Psoas muscle (tissue), 8 donors: ENCODE results near the gene KANK4. TPM values are rescaled to one million over a fixed set of nuclear protein-coding genes. Genes with fewer than 3 reads are reported as not detected.

Experiments
- ATAC-seq, 4 donors: fragments of 200-7000 bp; cut with Tn5 transposase; one replicate each; pipeline ENCODE4 v1.9.1; 2020; ENCODE audit warnings: moderate library complexity in 3 of 4, mild to moderate bottlenecking in 2 of 4
- DNase-seq, 2 donors: peaks; one replicate each; pipeline ENCODE4 v3.0.0-alpha.2; 2020
- H3K27ac ChIP-seq: fragments of 200-600 bp; one replicate; pipeline ENCODE4 v1.8.0; 2022
- H3K27me3 ChIP-seq, 3 donors: fragments of 200-600 bp in 1 of 3; one replicate each; pipeline versions ENCODE4 v1.6.1 to v1.8.0; 2013 to 2022; ENCODE audit warnings: low read length in 2 of 3, mild to moderate bottlenecking in 2 of 3, moderate library complexity in 1 of 3; ENCODE audit not compliant: insufficient read depth in 3 of 3
- H3K36me3 ChIP-seq, 2 donors: fragments of 200-600 bp in 1 of 2; one replicate each; pipeline versions ENCODE4 v1.6.1 to v1.8.0; 2013 to 2022; ENCODE audit warnings: low read depth in 1 of 2, mild to moderate bottlenecking in 1 of 2, moderate library complexity in 1 of 2; ENCODE audit not compliant: insufficient read depth in 1 of 2
- H3K4me1 ChIP-seq: fragments of 200-600 bp; one replicate; pipeline ENCODE4 v1.8.0; 2022
- H3K4me3 ChIP-seq: fragments of 200-600 bp; one replicate; pipeline ENCODE4 v1.8.0; 2022; ENCODE audit warnings: mild to moderate bottlenecking
- H3K9me3 ChIP-seq: fragments of 200-600 bp; one replicate; pipeline ENCODE4 v1.8.0; 2022
- WGBS, 3 donors: extraction: QIAGEN DNeasy Blood & Tissue Kit; methylation state at CpG; one replicate each; pipeline versions ENCODE4 v1.1.6 to v1.1.7; 2013; 5-methylcytosine and 5-hydroxymethylcytosine counted together
- intact Hi-C, 2 donors: fragments of 100-400 bp; cut with DNase I; formaldehyde crosslinking; loops; one replicate each; pipeline versions ENCODE4 v1.11.0 to v1.14.2; 2022
- polyA plus RNA-seq, 3 donors: library from polyadenylated mRNA; stranded (reverse); fragments of 200-250 nt; gene quantifications; one replicate each; pipeline ENCODE4 v1.2.3, GENCODE V29; 2013
- total RNA-seq, 4 donors: library from RNA; stranded (reverse); fragmentation: NEBNext Ultra II Directional in 2 of 4; extraction: Animal tissue kit (Norgen Biotek cat#: 25700) in 2 of 4; gene quantifications; one replicate each; pipeline versions ENCODE4 v1.2.1 to v1.2.4, GENCODE V29; 2021 to 2023
- TF ChIP-seq, protein P1 (sequence below): fragments of 200-600 bp; IDR thresholded peaks from one replicate; pipeline ENCODE4 v1.8.0; 2022; ENCODE audit warnings: antibody characterized with exemption
- donor health status: healthy with polysubstance abuse.
- donor health status: DM: no; HTN: no; CAD: no; lungs with moderate emphysema.
- donor health status: Bipolar disorder and iron deficiency.
- donor health status: healthy.
- donor health status: DM: yes; HTN: yes; CAD: no.
- donor health status: DM: no; HTN: no; CAD: no.
- donor health status: DM: no; HTN: no; CAD: no.
- donor health status: DM: yes; HTN: yes; CAD: no.

Gene KANK4
- total and polyA plus RNA-seq, 7 donors, result 0.09 to 1.1 (median 0.17) TPM; not detected in 3

DNA sequence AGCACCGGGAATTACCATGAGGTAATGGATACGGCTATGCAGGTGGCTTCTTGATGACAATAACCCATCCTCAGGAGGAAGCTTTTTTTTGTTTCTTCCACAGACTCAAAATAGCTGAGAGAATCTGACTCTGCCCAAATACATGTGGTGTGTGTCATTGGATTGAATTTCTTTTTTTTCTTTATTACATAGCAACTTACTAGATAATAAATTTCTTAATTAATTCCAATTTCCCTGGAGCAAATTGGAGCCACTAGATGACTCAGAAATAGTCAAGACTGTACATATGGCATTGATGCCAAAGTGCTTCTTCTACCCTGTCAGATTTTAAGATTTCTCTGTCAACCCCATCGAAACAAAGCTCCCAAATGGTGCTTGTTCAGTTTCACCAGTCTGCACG is 81.9 kb downstream of the KANK4 start:
- TF ChIP-seq, protein P1, sequence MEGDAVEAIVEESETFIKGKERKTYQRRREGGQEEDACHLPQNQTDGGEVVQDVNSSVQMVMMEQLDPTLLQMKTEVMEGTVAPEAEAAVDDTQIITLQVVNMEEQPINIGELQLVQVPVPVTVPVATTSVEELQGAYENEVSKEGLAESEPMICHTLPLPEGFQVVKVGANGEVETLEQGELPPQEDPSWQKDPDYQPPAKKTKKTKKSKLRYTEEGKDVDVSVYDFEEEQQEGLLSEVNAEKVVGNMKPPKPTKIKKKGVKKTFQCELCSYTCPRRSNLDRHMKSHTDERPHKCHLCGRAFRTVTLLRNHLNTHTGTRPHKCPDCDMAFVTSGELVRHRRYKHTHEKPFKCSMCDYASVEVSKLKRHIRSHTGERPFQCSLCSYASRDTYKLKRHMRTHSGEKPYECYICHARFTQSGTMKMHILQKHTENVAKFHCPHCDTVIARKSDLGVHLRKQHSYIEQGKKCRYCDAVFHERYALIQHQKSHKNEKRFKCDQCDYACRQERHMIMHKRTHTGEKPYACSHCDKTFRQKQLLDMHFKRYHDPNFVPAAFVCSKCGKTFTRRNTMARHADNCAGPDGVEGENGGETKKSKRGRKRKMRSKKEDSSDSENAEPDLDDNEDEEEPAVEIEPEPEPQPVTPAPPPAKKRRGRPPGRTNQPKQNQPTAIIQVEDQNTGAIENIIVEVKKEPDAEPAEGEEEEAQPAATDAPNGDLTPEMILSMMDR, result no peak
- Histone ChIP-seq H3K9me3 (no peaks in the 10 kb centered on the region), H3K4me3 (no peak overlapping the region), H3K27me3 (no peaks in the 10 kb centered on the region), H3K4me1 (no peaks in the 10 kb centered on the region), H3K27ac (no peak overlapping the region), H3K36me3 (no peaks in the 10 kb centered on the region)
- intact Hi-C loops, result no loop called here
- no peak for DNase-seq
- 76 to 80% (median 79%) methylated on average over 4 of the region's 4 CpGs for WGBS, 3 donors
- ATAC-seq, result no peak

DNA sequence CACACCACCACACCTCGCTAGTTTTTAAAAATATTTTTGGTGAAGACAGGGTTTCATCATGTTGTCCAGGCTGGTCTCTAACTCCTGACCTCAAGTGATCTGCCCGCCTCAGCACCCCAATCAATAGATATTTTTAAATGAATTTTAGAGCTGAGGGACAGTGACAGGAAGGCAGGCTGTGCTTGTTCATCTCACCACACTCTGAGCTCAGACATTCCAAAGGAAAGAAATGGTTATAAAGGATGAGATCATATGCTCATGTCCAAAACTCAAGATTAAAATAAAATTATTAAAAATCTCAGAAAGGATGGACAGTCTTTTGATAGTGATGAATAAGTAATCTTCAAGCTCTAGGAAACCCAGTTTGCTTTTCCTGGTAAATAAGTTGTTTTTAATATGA is 83.7 kb downstream of the KANK4 start:
- intact Hi-C loops, result no loop called here
- DNase-seq, result no peak
- Histone ChIP-seq H3K4me3 (no peak overlapping the region), H3K36me3 (no peaks in the 10 kb centered on the region), H3K9me3 (no peaks in the 10 kb centered on the region), H3K27ac (no peak overlapping the region), H3K4me1 (no peaks in the 10 kb centered on the region), H3K27me3 (no peaks in the 10 kb centered on the region)
- 96% methylated on average over 2 of the region's 2 CpGs for WGBS, 3 donors
- TF ChIP-seq, protein P1, result no peak
- no peak for ATAC-seq

DNA sequence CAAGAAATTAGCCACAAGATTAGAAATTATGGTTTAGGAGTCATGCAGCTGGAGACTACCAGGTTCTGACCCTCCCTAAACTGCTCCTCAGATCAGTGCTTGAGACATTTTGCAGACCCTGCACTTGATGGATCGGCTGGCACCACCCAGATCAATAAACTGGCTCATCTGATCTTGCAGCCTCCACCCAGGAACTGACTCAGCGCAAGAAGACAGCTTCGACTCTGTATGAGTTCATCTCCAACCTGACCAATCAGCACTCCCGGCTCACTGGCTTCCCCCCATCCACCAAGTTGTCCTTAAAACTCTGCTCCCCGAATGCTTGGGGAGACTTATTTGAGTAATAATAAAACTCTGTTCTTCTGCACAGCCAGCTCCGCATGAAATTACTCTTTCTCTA is 84.5 kb downstream of the KANK4 start:
- TF ChIP-seq, protein P1, result no peak
- H3K27me3 ChIP-seq, result no peaks in the 10 kb centered on the region
- no peak for ATAC-seq

DNA sequence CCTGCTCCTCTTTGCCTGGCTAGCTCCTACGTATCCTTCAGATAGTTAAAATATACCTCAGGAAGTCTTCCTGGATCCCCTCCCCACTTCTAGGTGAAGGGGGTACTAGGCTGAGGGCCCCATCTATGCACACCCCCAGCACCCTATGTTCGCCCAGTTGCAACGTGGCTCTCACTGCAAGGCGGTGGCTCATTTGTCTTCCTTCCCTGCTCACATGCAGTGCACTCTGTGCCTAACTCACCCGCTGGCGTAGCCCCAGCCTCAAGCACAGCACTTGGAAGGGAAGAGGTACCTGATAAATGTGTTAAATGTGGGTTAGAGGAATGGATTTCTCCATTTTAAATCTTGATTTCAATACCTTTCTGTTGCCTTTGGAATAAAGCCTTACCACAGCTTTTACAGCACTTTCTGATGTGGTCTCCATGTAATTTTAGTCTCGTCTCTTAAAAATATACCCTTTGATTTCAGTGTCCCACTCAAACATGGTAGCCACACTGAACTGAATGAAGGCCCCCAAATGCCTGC is 85.2 kb downstream of the KANK4 start:
- H3K4me1 ChIP-seq, result no peaks in the 10 kb centered on the region
- H3K9me3 ChIP-seq, result no peaks in the 10 kb centered on the region
- no peaks in the 10 kb centered on the region for H3K36me3 ChIP-seq
- TF ChIP-seq, protein P1, result no peak
- H3K27me3 ChIP-seq, result no peaks in the 10 kb centered on the region
- 91 to 94% (median 94%) methylated on average over 7 of the region's 7 CpGs for WGBS, 3 donors
- H3K27ac ChIP-seq, result no peak overlapping the region
- H3K4me3 ChIP-seq, result no peak overlapping the region
- intact Hi-C loops, result no loop called here
- ATAC-seq (no peak), DNase-seq (no peak)

More for the DNA sequence above, 84.5 kb downstream of the KANK4 start:
- no peak for DNase-seq
- Histone ChIP-seq H3K4me1 (no peaks in the 10 kb centered on the region), H3K36me3 (no peaks in the 10 kb centered on the region), H3K27ac (no peak overlapping the region), H3K4me3 (no peak overlapping the region), H3K9me3 (no peaks in the 10 kb centered on the region)
- intact Hi-C loops, result no loop called here
- WGBS, 3 donors, result 80 to 89% (median 83%) methylated on average over 6 of the region's 6 CpGs

DNA sequence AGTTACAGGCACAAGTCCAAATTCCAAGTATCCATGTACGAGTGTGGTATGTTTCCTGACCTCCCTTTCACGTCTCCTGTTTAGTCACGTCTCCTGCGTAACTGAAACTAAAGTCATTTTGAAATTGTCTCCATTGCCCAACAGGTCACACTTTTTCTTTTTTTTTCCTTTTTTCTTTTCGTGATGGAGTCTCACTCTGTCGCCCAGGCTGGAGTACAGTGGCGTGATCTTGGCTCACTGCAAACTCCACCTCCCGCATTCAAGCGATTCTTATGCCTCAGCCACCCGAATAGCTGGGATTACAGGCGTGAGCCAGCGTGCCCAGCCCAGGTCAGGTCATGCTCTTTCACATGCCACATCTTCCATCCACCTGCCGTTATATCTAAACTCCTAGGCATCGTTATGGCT is 86.4 kb downstream of the KANK4 start:
- Histone ChIP-seq H3K27me3 (no peaks in the 10 kb centered on the region), H3K36me3 (no peaks in the 10 kb centered on the region), H3K9me3 (no peaks in the 10 kb centered on the region), H3K4me1 (no peaks in the 10 kb centered on the region), H3K27ac (no peak overlapping the region), H3K4me3 (no peak overlapping the region)
- no peak for ATAC-seq
- 28 to 39% (median 33%) methylated on average over 14 of the region's 14 CpGs for WGBS, 3 donors
- TF ChIP-seq, protein P1, result no peak
- no peak for DNase-seq
- intact Hi-C loops, result no loop called here
